Measurements from ENCODE around the gene ZBTB21.

GRCh38 chr21:41961282-41961701, 48.9 kb downstream of the ZBTB21 start:
- no peak for TF ChIP-seq CTCF (IDR thresholded peaks at IDR 0.05 in 8 of 11, conservative IDR thresholded peaks at IDR 0.05 in 3 of 11)
- no peak for TF ChIP-seq POLR2A (IDR thresholded peaks at IDR 0.05)
- TF ChIP-seq POLR2AphosphoS5 (IDR thresholded peaks at IDR 0.05), result no peak

All from spleen (tissue), 7 donors.